Type B pancreatic cell (in vitro differentiated cells): ENCODE data around the gene GPR39. TPM values are rescaled to one million over a fixed set of nuclear protein-coding genes. Genes with fewer than 3 reads are reported as not detected.

ENCODE experiments used
- DNase-seq: peaks from one replicate; pipeline ENCODE4 v3.0.0; 2021; ENCODE audit warnings: mixed read lengths; ENCODE audit not compliant: unreplicated experiment; ENCODE audit errors: extremely low spot score
- H3K27ac Mint-ChIP-seq: 2 replicates; pipeline ENCODE4 v1.8.0; 2021; ENCODE audit warnings: mild to moderate bottlenecking, mixed read lengths
- H3K27me3 Mint-ChIP-seq: 2 replicates; pipeline ENCODE4 v1.8.0; 2021; ENCODE audit warnings: mixed read lengths
- H3K36me3 Mint-ChIP-seq: 2 replicates; pipeline ENCODE4 v1.8.0; 2021; ENCODE audit warnings: mixed read lengths
- H3K4me1 Mint-ChIP-seq: one replicate; pipeline ENCODE4 v1.8.0; 2021; ENCODE audit warnings: mixed read lengths; ENCODE audit not compliant: unreplicated experiment
- H3K4me3 Mint-ChIP-seq: 2 replicates; pipeline ENCODE4 v1.8.0; 2021; ENCODE audit warnings: mild to moderate bottlenecking, mixed read lengths
- H3K9me3 Mint-ChIP-seq: 2 replicates; pipeline ENCODE4 v1.8.0; 2021; ENCODE audit warnings: mixed read lengths
- total RNA-seq: library from RNA; stranded (reverse); gene quantifications from 2 replicates; pipeline ENCODE4 v1.2.1, GENCODE V29; 2021; ENCODE audit warnings: low replicate concordance
- TF ChIP-seq, protein P1 (sequence below): fragments of 200-600 bp; sonication (generic); conservative IDR thresholded peaks from 2 replicates; pipeline ENCODE4 v1.5.0; 2021; ENCODE audit warnings: antibody characterized with exemption, mild to moderate bottlenecking

The GPR39 gene
- total RNA-seq, 1 donor from 2014 or later = 4.1 TPM

GRCh38 chr2:132460781-132461180, 44.2 kb downstream of the GPR39 start:
- peaks cover 9% of the 10 kb centered on the region for H3K9me3 Mint-ChIP-seq
- DNase-seq = no peak
- no peaks in the 10 kb centered on the region for H3K4me1 Mint-ChIP-seq
- H3K4me3 Mint-ChIP-seq = no peak overlapping the region
- no peak overlapping the region for H3K27ac Mint-ChIP-seq
- TF ChIP-seq, protein P1, sequence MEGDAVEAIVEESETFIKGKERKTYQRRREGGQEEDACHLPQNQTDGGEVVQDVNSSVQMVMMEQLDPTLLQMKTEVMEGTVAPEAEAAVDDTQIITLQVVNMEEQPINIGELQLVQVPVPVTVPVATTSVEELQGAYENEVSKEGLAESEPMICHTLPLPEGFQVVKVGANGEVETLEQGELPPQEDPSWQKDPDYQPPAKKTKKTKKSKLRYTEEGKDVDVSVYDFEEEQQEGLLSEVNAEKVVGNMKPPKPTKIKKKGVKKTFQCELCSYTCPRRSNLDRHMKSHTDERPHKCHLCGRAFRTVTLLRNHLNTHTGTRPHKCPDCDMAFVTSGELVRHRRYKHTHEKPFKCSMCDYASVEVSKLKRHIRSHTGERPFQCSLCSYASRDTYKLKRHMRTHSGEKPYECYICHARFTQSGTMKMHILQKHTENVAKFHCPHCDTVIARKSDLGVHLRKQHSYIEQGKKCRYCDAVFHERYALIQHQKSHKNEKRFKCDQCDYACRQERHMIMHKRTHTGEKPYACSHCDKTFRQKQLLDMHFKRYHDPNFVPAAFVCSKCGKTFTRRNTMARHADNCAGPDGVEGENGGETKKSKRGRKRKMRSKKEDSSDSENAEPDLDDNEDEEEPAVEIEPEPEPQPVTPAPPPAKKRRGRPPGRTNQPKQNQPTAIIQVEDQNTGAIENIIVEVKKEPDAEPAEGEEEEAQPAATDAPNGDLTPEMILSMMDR = no peak
- H3K36me3 Mint-ChIP-seq = no peaks in the 10 kb centered on the region
- no peaks in the 10 kb centered on the region for H3K27me3 Mint-ChIP-seq

GRCh38 chr2:132462236-132462635, 45.6 kb downstream of the GPR39 start:
- TF ChIP-seq, protein P1 = no peak
- Mint-ChIP-seq H3K36me3 (no peaks in the 10 kb centered on the region), H3K27me3 (no peaks in the 10 kb centered on the region), H3K4me1 (no peaks in the 10 kb centered on the region), H3K9me3 (peaks cover 9% of the 10 kb centered on the region), H3K27ac (no peak overlapping the region), H3K4me3 (no peak overlapping the region)
- no peak for DNase-seq

DNA sequence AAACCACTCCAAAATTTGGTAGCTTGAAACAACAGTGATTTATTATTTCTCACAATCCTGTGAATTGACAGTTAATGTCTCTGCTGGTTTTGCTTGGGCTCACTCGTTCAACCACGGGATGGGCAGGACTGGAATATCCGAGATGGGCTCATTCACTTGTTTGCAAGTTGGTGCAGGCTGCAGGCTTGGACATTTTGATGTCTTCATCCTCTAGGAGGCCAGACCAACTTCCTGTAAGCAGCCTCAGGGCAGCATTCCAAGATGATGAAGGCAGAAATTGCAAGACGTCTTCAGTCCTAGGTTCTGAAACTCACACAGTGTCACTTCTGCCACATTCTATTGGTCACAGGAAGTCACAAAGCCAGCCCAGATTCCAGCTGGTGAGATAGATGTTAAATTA, 47.1 kb downstream of the GPR39 start:
- H3K27ac Mint-ChIP-seq = no peak overlapping the region
- no peaks in the 10 kb centered on the region for H3K27me3 Mint-ChIP-seq
- H3K4me1 Mint-ChIP-seq = no peaks in the 10 kb centered on the region
- H3K4me3 Mint-ChIP-seq = no peak overlapping the region
- TF ChIP-seq, protein P1 = no peak
- H3K36me3 Mint-ChIP-seq = no peaks in the 10 kb centered on the region
- no peak for DNase-seq
- H3K9me3 Mint-ChIP-seq = peaks cover 9% of the 10 kb centered on the region

- Mint-ChIP-seq H3K27me3 (no peaks in the 10 kb centered on the region), H3K4me3 (no peak overlapping the region), H3K36me3 (no peaks in the 10 kb centered on the region), H3K9me3 (peaks cover 4% of the 10 kb centered on the region), H3K27ac (no peak overlapping the region), H3K4me1 (no peaks in the 10 kb centered on the region)
- TF ChIP-seq, protein P1 = no peak
- no peak for DNase-seq
Measured at GRCh38 chr2:132465917-132466316, 49.3 kb downstream of the GPR39 start.

DNA sequence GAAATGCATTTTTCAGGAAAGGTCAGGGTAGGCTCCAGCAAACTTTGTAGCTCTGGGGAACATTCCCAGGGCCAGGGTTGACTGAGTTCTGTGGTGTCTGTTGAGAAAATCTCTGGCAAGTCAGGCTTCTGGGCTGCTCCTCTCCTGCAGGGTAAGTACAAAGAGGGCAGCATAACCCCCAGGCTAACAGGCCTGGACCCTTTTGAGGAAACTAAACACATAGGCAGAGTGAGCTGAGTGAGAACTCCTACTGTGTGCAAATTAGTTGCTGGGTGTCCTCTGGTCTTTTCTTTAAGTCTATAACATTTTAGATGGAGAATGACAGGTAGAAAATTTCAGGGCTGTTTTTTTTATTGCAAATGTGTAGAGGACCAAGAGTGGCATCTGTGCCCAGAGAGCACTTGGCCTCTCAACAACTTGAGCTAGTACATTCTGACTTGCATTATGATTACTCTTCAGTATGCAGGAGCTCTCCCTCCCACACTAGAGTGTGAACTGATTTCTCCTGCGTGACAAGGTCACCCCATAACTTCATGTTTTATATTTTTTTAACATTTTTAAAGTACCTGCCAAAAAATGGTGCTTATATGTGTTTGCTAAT, 49.9 kb downstream of the GPR39 start:
- TF ChIP-seq, protein P1 = no peak
- Mint-ChIP-seq H3K9me3 (peaks cover 4% of the 10 kb centered on the region), H3K36me3 (no peaks in the 10 kb centered on the region), H3K27ac (no peak overlapping the region), H3K4me1 (no peaks in the 10 kb centered on the region), H3K27me3 (no peaks in the 10 kb centered on the region), H3K4me3 (no peak overlapping the region)
- DNase-seq = no peak
